Testis (tissue), 2 donors: ENCODE results near the gene MAGEA9.

Experiments used
- CTCF ChIP-seq, 3 experiments: fragments of 450-650 bp in 2 of 3; fragments of 200-600 bp in 1 of 3; sonication (generic) in 1 of 3; IDR thresholded peaks; one replicate each; pipeline ENCODE4 v1.5.1; 2016 to 2019; ENCODE audit warnings: antibody characterized with exemption in 3 of 3, mild to moderate bottlenecking in 2 of 3, moderate library complexity in 1 of 3
- POLR2A ChIP-seq: fragments of 450-650 bp; IDR thresholded peaks from one replicate; pipeline ENCODE4 v1.6.1; 2017; ENCODE audit warnings: antibody characterized with exemption, mild to moderate bottlenecking, moderate library complexity

DNA sequence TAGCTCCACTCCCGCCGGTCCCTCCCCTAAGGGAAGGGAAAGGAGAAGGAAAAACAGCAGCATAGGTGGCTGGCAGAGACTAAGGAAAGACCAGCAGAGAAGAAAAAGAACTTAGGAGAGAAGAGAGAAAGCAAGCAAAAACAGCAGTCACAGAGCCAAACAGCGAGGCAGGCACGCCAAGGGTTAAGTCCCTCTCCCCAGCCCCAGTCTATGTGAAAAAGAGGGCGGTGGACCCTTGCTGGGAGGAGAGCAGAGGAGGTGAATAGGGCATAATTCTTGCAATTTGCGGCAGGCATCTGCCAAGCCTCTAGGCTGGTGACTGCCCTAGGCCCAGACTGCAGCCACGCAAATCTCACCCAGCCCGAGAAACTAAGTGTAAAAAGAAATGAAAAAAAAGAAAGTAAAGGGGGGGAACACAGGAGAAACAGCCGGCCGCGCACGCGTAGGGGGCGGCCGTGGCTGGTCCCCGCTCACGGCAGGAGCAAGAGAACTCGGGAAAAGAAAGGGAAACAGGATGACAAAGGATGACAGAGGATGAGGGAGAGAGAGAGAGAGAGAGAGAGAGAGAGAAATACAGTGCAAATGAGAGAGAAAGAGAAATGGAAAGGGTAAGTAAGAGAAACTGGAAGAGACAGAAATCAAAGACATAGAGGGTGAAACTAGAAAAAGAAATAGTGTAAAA lies 48.6 kb downstream of the MAGEA9 start:
- TF ChIP-seq CTCF (IDR thresholded peaks at IDR 0.05) (no peak), POLR2A (no peak)
